ENCODE results near the gene ZYX. TPM values are rescaled to one million over a fixed set of nuclear protein-coding genes. Genes with fewer than 3 reads are reported as not detected.

Gene ZYX
- total RNA-seq, 1 experiment from 2014 or later = 132 TPM

DNA sequence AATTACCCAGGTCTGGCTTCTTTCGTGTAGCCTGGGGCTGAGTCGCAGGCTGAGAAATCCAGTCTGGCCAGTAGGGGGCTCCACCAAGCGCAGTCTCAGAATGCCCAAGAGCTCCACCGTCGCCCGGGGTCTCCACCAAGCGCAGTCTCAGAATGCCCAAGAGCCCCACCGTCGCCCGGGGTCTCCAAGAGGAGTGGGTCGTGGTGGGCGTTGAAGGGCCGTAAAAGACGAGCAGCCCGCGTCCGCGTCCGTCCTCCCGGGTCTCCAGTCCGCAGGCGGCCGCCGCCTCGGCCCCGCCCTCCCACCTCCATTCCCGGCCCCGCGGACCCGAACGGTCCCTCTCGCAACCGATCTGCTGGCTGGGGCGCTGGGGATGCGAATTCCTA lies 892 bp upstream of the ZYX start:
- TF ChIP-seq, protein P1, sequence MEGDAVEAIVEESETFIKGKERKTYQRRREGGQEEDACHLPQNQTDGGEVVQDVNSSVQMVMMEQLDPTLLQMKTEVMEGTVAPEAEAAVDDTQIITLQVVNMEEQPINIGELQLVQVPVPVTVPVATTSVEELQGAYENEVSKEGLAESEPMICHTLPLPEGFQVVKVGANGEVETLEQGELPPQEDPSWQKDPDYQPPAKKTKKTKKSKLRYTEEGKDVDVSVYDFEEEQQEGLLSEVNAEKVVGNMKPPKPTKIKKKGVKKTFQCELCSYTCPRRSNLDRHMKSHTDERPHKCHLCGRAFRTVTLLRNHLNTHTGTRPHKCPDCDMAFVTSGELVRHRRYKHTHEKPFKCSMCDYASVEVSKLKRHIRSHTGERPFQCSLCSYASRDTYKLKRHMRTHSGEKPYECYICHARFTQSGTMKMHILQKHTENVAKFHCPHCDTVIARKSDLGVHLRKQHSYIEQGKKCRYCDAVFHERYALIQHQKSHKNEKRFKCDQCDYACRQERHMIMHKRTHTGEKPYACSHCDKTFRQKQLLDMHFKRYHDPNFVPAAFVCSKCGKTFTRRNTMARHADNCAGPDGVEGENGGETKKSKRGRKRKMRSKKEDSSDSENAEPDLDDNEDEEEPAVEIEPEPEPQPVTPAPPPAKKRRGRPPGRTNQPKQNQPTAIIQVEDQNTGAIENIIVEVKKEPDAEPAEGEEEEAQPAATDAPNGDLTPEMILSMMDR (conservative IDR thresholded peaks at IDR 0.05; ENCODE audit: low read depth, low read length) = peak; percentile 93
- no peak for TF ChIP-seq EZH2 (IDR thresholded peaks at IDR 0.05; ENCODE audit: borderline replicate concordance, low read depth, low read length, poor library complexity, severe bottlenecking)
- BruUV-seq (replicated peaks) = no TSS peak
- CTCF ChIA-PET = interaction anchor here (0.6 to 1.2 kb wide), 10 partner anchors 8 to 1074 kb away, joined by 3 to 19 read pairs (median 5); partner anchors contain the start of genes FAM131B and GSTK1
- intact Hi-C loops (cut with micrococcal nuclease; ENCODE audit: unreplicated experiment) = loop anchor here (1.0 kb wide), 1 partner anchor 140 kb away; no protein-coding TSS in a partner anchor
- Histone ChIP-seq H3K9me3 (ENCODE audit: low read depth, low read length, poor library complexity, severe bottlenecking) (no peaks in the 10 kb centered on the region), H3K4me1 (ENCODE audit: insufficient read depth, low read length, poor library complexity, severe bottlenecking) (peaks cover 35% of the 10 kb centered on the region), H3K36me3 (ENCODE audit: insufficient read depth, low read length, poor library complexity, severe bottlenecking) (no peaks in the 10 kb centered on the region), H3K4me3 (ENCODE audit: low read depth, low read length, poor library complexity, severe bottlenecking) (peak overlapping the region; percentile 65), H3K27ac (ENCODE audit: low read depth, low read length, poor library complexity, severe bottlenecking) (peak overlapping the region; percentile 97), H3K27me3 (replicated peaks; ENCODE audit: insufficient read depth, low read depth, low read length, poor library complexity) (no peaks in the 10 kb centered on the region)
- POLR2A ChIA-PET (ENCODE audit: low non-redundant PET) = interaction anchor here (0.6 kb wide), 1 partner anchor 115 kb away, joined by 8 read pairs; no protein-coding TSS in a partner anchor
- DNase-seq (ENCODE audit: low spot score) = peak; percentile 93

DNA sequence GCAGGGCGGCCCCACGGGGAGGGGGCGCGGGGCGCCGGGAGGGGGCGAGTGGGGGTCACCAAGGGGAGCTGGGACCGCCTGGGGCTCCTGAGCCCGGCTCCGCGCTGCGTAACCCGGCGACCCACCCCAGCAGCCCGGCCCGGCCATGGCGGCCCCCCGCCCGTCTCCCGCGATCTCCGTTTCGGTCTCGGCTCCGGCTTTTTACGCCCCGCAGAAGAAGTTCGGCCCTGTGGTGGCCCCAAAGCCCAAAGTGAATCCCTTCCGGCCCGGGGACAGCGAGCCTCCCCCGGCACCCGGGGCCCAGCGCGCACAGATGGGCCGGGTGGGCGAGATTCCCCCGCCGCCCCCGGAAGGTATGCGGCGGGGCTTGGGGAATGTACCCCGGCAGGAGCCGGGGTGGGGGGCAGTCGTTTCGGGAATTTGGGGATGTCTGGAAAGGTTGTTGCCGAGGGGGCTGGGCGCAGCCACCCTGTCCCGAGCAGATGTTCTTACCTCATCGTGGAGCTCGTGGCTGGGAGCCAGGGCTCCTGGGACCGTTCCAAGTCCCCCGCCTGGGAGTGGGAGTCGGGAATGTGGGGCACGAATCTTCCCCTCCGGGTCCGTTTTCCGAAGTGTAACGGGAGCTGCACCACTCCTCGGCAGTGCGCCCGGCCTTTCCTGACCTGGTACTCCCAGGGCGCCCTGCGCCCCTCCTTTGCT lies 431 bp downstream of the ZYX start:
- no TSS peak for BruUV-seq (replicated peaks)
- no peaks in the 10 kb centered on the region for H3K27me3 ChIP-seq (replicated peaks; ENCODE audit: insufficient read depth, low read depth, low read length, poor library complexity)
- intact Hi-C loops (cut with micrococcal nuclease; ENCODE audit: unreplicated experiment) = no loop called here
- no peaks in the 10 kb centered on the region for H3K36me3 ChIP-seq (ENCODE audit: insufficient read depth, low read length, poor library complexity, severe bottlenecking)
- TF ChIP-seq, protein P1 (conservative IDR thresholded peaks at IDR 0.05; ENCODE audit: low read depth, low read length) = no peak
- TF ChIP-seq EZH2 (IDR thresholded peaks at IDR 0.05; ENCODE audit: borderline replicate concordance, low read depth, low read length, poor library complexity, severe bottlenecking) = no peak
- H3K4me3 ChIP-seq (ENCODE audit: low read depth, low read length, poor library complexity, severe bottlenecking) = peak overlapping the region; percentile 65
- H3K27ac ChIP-seq (ENCODE audit: low read depth, low read length, poor library complexity, severe bottlenecking) = peak overlapping the region; percentile 97
- ChIA-PET POLR2A (ENCODE audit: low non-redundant PET) (no interaction called here), CTCF (interaction anchor here (0.6 kb wide), 1 partner anchor 14 kb away, joined by 4 read pairs; no protein-coding TSS in a partner anchor)
- peak; percentile 75 for DNase-seq (ENCODE audit: low spot score)
- H3K9me3 ChIP-seq (ENCODE audit: low read depth, low read length, poor library complexity, severe bottlenecking) = no peaks in the 10 kb centered on the region
- peaks cover 35% of the 10 kb centered on the region for H3K4me1 ChIP-seq (ENCODE audit: insufficient read depth, low read length, poor library complexity, severe bottlenecking)

DNA sequence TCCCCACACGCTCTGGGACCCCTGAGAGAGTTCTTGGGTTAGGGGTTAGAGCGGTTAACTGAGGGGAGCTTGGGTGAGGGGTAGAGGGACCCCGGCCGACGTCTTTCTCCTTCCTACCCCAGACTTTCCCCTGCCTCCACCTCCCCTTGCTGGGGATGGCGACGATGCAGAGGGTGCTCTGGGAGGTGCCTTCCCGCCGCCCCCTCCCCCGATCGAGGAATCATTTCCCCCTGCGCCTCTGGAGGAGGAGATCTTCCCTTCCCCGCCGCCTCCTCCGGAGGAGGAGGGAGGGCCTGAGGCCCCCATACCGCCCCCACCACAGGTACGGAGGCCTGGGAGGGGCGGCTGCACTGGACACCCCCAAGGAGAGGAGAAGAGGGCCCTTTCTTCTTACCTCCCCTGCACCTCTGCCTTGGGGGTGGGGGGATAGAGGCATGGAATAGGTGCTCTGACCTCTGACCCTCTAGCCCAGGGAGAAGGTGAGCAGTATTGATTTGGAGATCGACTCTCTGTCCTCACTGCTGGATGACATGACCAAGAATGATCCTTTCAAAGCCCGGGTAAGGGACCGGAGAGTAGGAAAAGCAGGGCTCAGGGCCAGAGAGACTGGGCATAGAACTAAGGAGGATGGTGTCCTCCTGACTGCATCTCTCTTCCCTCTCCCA lies 1.1 kb downstream of the ZYX start:
- Histone ChIP-seq H3K36me3 (ENCODE audit: insufficient read depth, low read length, poor library complexity, severe bottlenecking) (no peaks in the 10 kb centered on the region), H3K4me1 (ENCODE audit: insufficient read depth, low read length, poor library complexity, severe bottlenecking) (peaks cover 35% of the 10 kb centered on the region), H3K27me3 (replicated peaks; ENCODE audit: insufficient read depth, low read depth, low read length, poor library complexity) (no peaks in the 10 kb centered on the region), H3K9me3 (ENCODE audit: low read depth, low read length, poor library complexity, severe bottlenecking) (no peaks in the 10 kb centered on the region), H3K4me3 (ENCODE audit: low read depth, low read length, poor library complexity, severe bottlenecking) (peak overlapping the region; percentile 65), H3K27ac (ENCODE audit: low read depth, low read length, poor library complexity, severe bottlenecking) (peak overlapping the region; percentile 97)
- POLR2A ChIA-PET (ENCODE audit: low non-redundant PET) = no interaction called here
- CTCF ChIA-PET = no interaction called here
- DNase-seq (ENCODE audit: low spot score) = peak; percentile 13
- intact Hi-C loops (cut with micrococcal nuclease; ENCODE audit: unreplicated experiment) = no loop called here
- no TSS peak for BruUV-seq (replicated peaks)
- TF ChIP-seq EZH2 (IDR thresholded peaks at IDR 0.05; ENCODE audit: borderline replicate concordance, low read depth, low read length, poor library complexity, severe bottlenecking) = no peak
- TF ChIP-seq, protein P1 (conservative IDR thresholded peaks at IDR 0.05; ENCODE audit: low read depth, low read length) = no peak

All from A673 (cell line).